Measurements from ENCODE around the gene RAB12. TPM values are rescaled to one million over a fixed set of nuclear protein-coding genes. Genes with fewer than 3 reads are reported as not detected.

Gene RAB12
- total RNA-seq, 1 experiment from 2014 or later, result 51.3 TPM

DNA sequence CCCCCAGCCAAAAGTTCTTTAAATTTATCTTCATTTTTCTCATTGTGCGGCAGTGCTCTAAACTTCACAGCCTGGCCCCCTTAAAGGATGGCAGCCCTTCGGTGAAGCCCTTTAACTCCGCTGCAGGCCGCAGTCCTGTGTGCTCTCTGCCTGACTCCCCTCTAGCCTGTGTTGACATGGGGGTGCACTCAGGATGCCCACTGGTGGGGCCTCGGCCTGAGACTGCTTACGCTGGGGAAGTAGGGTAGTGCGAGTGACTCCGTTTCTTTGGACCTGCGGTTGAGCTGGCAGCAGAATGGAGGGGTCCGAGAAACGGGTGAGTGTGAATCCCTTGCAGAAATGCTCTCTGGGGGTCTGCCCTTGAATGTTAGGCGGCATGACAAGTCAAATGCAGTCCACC lies 5.6 kb downstream of the RAB12 start:
- WGBS (ENCODE audit: extremely low coverage, insufficient read length, low lambda C conversion rate), result no CpG with 5 or more reads among the region's 12 CpGs
- Histone ChIP-seq H3K56ac (ENCODE audit: insufficient read length, low read depth, low read length) (no peak overlapping the region), H3K9ac (ENCODE audit: extremely low read depth, insufficient read length, low read length) (no peak overlapping the region), H4K8ac (replicated peaks; ENCODE audit: insufficient read length, low read depth, low read length) (no peak overlapping the region), H3K4ac (ENCODE audit: low read depth, low read length) (no peak overlapping the region), H4K20me1 (ENCODE audit: control insufficient read depth, insufficient read depth, insufficient read length) (peaks cover 5% of the 10 kb centered on the region), H3K9me3 (ENCODE audit: control insufficient read depth, low read depth, low read length) (no peaks in the 10 kb centered on the region), H3K79me1 (ENCODE audit: insufficient read depth, low read depth, low read length, poor library complexity, severe bottlenecking) (no peaks in the 10 kb centered on the region), H2BK12ac (ENCODE audit: insufficient read length, low read depth, low read length) (no peak overlapping the region), H3K4me1 (ENCODE audit: insufficient read depth, low read length) (peaks cover 11% of the 10 kb centered on the region; the same call in 1 of the 2 replicates), H3K14ac (ENCODE audit: insufficient read depth, low read length) (no peak overlapping the region; the same call in 1 of the 2 replicates), H4K5ac (ENCODE audit: insufficient read length, low read depth, low read length) (no peak overlapping the region), H3T11ph (ENCODE audit: low read length) (no peak overlapping the region), H3K23me2 (ENCODE audit: insufficient read length, low read depth, low read length, poor library complexity, severe bottlenecking) (peaks cover 9% of the 10 kb centered on the region), H2BK5ac (ENCODE audit: insufficient read length, low read length) (no peak overlapping the region), H2BK15ac (ENCODE audit: low read depth, low read length) (no peak overlapping the region), H2AFZ (ENCODE audit: low read length) (no peak overlapping the region), H2BK20ac (ENCODE audit: low read depth, low read length, poor library complexity, severe bottlenecking) (no peak overlapping the region), H3K18ac (ENCODE audit: insufficient read length, low read depth, low read length) (no peak overlapping the region), H4K91ac (ENCODE audit: insufficient read length, low read depth, low read length) (no peak overlapping the region), H3K27me3 (ENCODE audit: insufficient read depth, low read length) (no peaks in the 10 kb centered on the region), H2BK120ac (ENCODE audit: low read depth, low read length, poor library complexity, severe bottlenecking) (no peak overlapping the region), H3K23ac (ENCODE audit: insufficient read length, low read depth, low read length) (no peak overlapping the region), H2AK5ac (ENCODE audit: insufficient read length, low read length) (no peak overlapping the region), H3K27ac (ENCODE audit: insufficient read length, low read depth, low read length) (no peak overlapping the region), H3K4me2 (ENCODE audit: insufficient read depth, insufficient read length, low read length) (no peak overlapping the region), H3K79me2 (ENCODE audit: insufficient read depth, low read length) (peaks cover 78% of the 10 kb centered on the region)
- Mint-ChIP-seq H3K27ac (peak overlapping the region; percentile 84 to 97 (median 92); a peak in 6 of 7 replicates), H3K36me3 (ENCODE audit: insufficient read depth in 1 of 3, low read depth in 3 of 3) (peaks cover 30 to 46% (median 31%) of the 10 kb centered on the region in 3 experiments), H3K9me3 (no peaks in the 10 kb centered on the region), H3K4me1 (peaks cover 82 to 84% of the 10 kb centered on the region in 2 experiments), H3K4me3 (peak overlapping the region in 1 of 2 experiments; percentile 61; a peak in 3 of 5 replicates), H3K27me3 (ENCODE audit: low read depth) (no peaks in the 10 kb centered on the region; the same call in 1 of the 2 replicates)
- TF ChIP-seq, protein P1, sequence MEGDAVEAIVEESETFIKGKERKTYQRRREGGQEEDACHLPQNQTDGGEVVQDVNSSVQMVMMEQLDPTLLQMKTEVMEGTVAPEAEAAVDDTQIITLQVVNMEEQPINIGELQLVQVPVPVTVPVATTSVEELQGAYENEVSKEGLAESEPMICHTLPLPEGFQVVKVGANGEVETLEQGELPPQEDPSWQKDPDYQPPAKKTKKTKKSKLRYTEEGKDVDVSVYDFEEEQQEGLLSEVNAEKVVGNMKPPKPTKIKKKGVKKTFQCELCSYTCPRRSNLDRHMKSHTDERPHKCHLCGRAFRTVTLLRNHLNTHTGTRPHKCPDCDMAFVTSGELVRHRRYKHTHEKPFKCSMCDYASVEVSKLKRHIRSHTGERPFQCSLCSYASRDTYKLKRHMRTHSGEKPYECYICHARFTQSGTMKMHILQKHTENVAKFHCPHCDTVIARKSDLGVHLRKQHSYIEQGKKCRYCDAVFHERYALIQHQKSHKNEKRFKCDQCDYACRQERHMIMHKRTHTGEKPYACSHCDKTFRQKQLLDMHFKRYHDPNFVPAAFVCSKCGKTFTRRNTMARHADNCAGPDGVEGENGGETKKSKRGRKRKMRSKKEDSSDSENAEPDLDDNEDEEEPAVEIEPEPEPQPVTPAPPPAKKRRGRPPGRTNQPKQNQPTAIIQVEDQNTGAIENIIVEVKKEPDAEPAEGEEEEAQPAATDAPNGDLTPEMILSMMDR (conservative IDR thresholded peaks at IDR 0.05), result no peak
- no peak for DNase-seq
